NCI-H748 treated with DMSO at 0.1 percent for 48 hours (cell line): Measurements from ENCODE around the gene DSCAM.
A peak's percentile ranks its signal among the peaks of the same experiment; 100 is the strongest.

Experiments used
- DNase-seq: peaks from one replicate; lab custom pipeline; 2025; lab: John Stamatoyannopoulos, UW

The DSCAM gene

GRCh38 chr21:40667967-40668366, 179.0 kb downstream of the DSCAM start:
- no peak for DNase-seq

GRCh38 chr21:40662889-40663288, 184.1 kb downstream of the DSCAM start:
- no peak for DNase-seq

GRCh38 chr21:40660461-40660860, 186.5 kb downstream of the DSCAM start:
- DNase-seq, result no peak

- DNase-seq, result peak; percentile 53
These were observed 188.6 kb downstream of the DSCAM start for GRCh38 chr21:40658311-40658710.

GRCh38 chr21:40652436-40652835, 194.5 kb downstream of the DSCAM start:
- no peak for DNase-seq

- DNase-seq, result no peak
These were observed 199.3 kb downstream of the DSCAM start for GRCh38 chr21:40647706-40648105.

- DNase-seq, result no peak
These were observed 200.3 kb downstream of the DSCAM start for GRCh38 chr21:40646651-40647050.

GRCh38 chr21:40641042-40641441, 205.9 kb downstream of the DSCAM start:
- DNase-seq, result peak; percentile 21

GRCh38 chr21:40640266-40640789, 206.6 kb downstream of the DSCAM start:
- peak; percentile 30 for DNase-seq

GRCh38 chr21:40639616-40640194, 207.3 kb downstream of the DSCAM start:
- DNase-seq, result no peak

- DNase-seq, result peak; percentile 82
These were observed 208.3 kb downstream of the DSCAM start for GRCh38 chr21:40638466-40639251.

GRCh38 chr21:40636026-40636425, 210.9 kb downstream of the DSCAM start:
- no peak for DNase-seq

GRCh38 chr21:40635391-40635790, 211.6 kb downstream of the DSCAM start:
- DNase-seq, result no peak

GRCh38 chr21:40634141-40634540, 212.8 kb downstream of the DSCAM start:
- no peak for DNase-seq

GRCh38 chr21:40633048-40633447, 213.9 kb downstream of the DSCAM start:
- DNase-seq, result no peak

GRCh38 chr21:40631211-40631610, 215.7 kb downstream of the DSCAM start:
- DNase-seq, result no peak

GRCh38 chr21:40625991-40626390, 221.0 kb downstream of the DSCAM start:
- DNase-seq, result no peak

- DNase-seq, result peak; percentile 35
These were observed 223.4 kb downstream of the DSCAM start for GRCh38 chr21:40623528-40623927.

GRCh38 chr21:40622531-40622930, 224.4 kb downstream of the DSCAM start:
- DNase-seq, result peak; percentile 91

- DNase-seq, result no peak
These were observed 226.4 kb downstream of the DSCAM start for GRCh38 chr21:40620386-40621145.

- no peak for DNase-seq
These were observed 228.6 kb downstream of the DSCAM start for GRCh38 chr21:40618191-40618973.

- no peak for DNase-seq
These were observed 230.6 kb downstream of the DSCAM start for GRCh38 chr21:40616377-40616704.
